Measurements from ENCODE around the gene VPS37B.

Gene VPS37B

GRCh38 chr12:122840580-122841513, 55.1 kb downstream of the VPS37B start:
- TF ChIP-seq, protein P1, sequence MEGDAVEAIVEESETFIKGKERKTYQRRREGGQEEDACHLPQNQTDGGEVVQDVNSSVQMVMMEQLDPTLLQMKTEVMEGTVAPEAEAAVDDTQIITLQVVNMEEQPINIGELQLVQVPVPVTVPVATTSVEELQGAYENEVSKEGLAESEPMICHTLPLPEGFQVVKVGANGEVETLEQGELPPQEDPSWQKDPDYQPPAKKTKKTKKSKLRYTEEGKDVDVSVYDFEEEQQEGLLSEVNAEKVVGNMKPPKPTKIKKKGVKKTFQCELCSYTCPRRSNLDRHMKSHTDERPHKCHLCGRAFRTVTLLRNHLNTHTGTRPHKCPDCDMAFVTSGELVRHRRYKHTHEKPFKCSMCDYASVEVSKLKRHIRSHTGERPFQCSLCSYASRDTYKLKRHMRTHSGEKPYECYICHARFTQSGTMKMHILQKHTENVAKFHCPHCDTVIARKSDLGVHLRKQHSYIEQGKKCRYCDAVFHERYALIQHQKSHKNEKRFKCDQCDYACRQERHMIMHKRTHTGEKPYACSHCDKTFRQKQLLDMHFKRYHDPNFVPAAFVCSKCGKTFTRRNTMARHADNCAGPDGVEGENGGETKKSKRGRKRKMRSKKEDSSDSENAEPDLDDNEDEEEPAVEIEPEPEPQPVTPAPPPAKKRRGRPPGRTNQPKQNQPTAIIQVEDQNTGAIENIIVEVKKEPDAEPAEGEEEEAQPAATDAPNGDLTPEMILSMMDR (IDR thresholded peaks at IDR 0.05; ENCODE audit: extremely low read depth, insufficient read depth, missing control alignments): no peak
- in situ Hi-C loops (cut with MboI; ENCODE audit: low pct_unique_long_range_greater_than_20kb, low sequenced_read_pairs, unreplicated experiment): loop anchor here (25.0 kb wide), 1 partner anchor 396 kb away; the partner anchor contains the start of genes MPHOSPH9 and MTRFR
- DNase-seq (ENCODE audit: low spot score): no peak

DNA sequence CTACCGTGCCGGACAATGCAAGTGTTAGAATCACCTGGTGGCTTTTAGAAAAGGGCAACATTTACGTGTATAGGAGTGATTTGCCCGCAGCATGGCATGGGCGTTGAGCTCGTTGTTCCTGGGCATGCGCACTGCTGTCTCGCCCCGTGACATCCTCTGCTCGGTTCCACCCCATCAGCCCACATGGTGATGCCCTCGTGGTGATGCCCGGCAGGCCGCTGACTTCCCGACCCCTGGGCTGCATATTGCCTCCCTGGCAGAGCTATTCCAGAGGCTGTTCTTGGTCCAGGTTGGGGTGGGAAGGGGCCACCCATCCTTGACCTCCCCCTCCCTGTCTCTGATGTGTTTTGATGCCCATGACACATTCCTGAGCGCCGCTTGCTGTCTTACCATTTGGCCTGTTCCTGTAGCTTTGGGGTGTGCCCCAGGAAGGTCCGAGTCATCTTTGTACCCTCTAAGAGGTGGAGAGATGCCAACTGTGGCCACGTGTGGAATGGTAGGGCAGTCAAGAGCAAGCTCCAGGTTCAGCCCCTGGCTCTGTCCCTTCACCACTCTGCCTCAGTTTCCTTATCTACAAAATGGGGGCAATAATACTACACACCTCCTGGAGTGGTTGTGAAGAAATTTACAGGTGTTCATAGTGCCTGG, 55.9 kb downstream of the VPS37B start:
- DNase-seq (ENCODE audit: low spot score): no peak
- in situ Hi-C loops (cut with MboI; ENCODE audit: low pct_unique_long_range_greater_than_20kb, low sequenced_read_pairs, unreplicated experiment): loop anchor here (25.0 kb wide), 1 partner anchor 397 kb away; the partner anchor contains the start of genes MPHOSPH9 and MTRFR

GRCh38 chr12:122838841-122839240, 57.1 kb downstream of the VPS37B start:
- TF ChIP-seq, protein P1 (IDR thresholded peaks at IDR 0.05; ENCODE audit: extremely low read depth, insufficient read depth, missing control alignments): no peak
- DNase-seq (ENCODE audit: low spot score): no peak
- in situ Hi-C loops (cut with MboI; ENCODE audit: low pct_unique_long_range_greater_than_20kb, low sequenced_read_pairs, unreplicated experiment): loop anchor here (25.0 kb wide), 1 partner anchor 398 kb away; the partner anchor contains the start of genes MPHOSPH9 and MTRFR

More for the DNA sequence above, 55.9 kb downstream of the VPS37B start:
- TF ChIP-seq, protein P1 (IDR thresholded peaks at IDR 0.05; ENCODE audit: extremely low read depth, insufficient read depth, missing control alignments): no peak

DNA sequence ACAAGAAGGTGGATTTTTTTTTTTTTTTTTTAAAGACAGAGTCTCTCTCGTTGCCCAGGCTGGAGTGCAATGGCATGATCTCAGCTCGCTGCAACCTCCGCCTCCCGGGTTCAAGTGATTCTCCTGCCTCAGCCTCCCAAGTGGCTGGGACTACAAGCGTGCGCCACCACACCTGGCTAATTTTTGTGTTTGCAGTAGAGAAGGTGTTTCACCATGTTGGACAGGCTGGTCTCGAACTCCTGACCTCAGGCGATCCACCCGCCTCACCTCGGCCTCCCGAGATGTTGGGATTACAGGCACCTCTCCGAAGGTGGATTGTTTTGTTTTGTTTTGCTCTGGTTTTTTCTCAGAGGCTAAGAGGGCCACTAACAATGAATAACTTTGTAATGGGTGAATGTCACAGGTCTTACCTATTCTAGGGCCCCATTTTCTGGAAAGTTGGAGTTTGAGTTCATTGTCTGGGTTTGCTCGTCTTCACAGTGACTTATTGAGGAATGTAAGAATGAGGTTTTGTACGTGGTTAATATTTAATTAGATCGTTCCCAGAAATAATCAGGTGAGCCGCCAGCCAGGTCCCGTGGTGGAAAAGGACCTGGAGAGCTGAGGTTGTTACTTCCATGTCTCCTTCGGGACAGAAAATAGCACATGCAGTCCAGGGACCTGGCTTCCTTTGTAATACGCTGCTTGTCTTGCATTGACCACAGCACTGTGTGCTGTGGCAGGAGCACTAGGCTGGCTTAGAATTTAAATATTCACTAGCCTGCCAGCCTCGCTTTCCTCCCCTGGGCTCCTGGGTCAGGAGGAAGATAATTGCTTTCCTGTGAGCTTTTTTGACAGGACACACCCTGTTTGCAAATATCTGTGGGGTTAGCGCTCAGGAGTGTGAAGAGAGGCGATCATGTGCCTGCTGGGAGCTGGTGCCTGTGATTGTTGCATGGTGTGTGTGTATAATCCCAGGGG, 58.3 kb downstream of the VPS37B start:
- no peak for DNase-seq (ENCODE audit: low spot score)
- in situ Hi-C loops (cut with MboI; ENCODE audit: low pct_unique_long_range_greater_than_20kb, low sequenced_read_pairs, unreplicated experiment): loop anchor here (25.0 kb wide), 1 partner anchor 400 kb away; the partner anchor contains the start of genes MPHOSPH9 and MTRFR
- TF ChIP-seq, protein P1 (IDR thresholded peaks at IDR 0.05; ENCODE audit: extremely low read depth, insufficient read depth, missing control alignments): no peak

DNA sequence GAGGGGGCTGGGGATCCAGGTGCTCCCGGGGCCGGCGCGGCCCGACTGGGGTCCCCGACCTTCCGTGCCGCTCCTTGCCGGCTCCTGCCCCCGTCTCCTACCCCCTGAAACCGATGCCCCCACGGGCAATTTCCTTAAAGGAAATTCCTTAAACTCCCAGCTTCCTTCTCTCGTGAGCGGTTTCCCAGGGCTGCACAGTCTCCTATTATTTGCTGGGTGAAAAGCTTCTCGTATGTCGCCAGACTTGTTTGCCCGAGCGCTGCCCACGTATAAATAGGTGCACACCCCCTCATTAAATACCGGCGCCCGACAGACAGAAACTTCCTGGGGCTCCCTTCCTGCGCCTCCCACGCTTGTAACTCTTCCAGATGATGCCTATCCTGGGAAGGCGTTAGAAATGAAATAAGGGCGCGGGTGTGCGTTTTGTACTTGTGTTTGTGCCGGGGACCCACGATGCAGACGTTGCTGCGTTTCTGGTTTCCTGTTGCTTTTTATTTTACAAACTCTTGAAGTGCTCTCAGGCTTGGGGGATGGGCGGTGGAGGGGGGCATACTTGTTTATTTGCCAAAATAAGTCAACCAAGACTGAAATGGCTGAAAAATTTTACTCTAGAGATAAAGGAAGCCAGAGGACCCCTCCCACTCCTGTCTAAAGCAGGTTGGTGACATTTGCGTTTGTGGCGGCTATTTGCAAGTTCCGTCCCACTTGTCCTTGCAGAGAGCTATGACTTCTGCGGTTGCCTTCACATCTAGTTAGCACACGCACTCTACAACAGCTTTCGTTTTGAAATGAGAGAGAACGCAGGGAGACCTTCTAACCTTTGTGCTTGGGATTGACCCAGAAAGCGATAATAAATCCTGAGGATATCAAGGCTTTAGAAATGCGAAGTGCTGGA, 59.6 kb downstream of the VPS37B start:
- TF ChIP-seq, protein P1 (IDR thresholded peaks at IDR 0.05; ENCODE audit: extremely low read depth, insufficient read depth, missing control alignments): no peak
- in situ Hi-C loops (cut with MboI; ENCODE audit: low pct_unique_long_range_greater_than_20kb, low sequenced_read_pairs, unreplicated experiment): loop anchor here (25.0 kb wide), 1 partner anchor 401 kb away; the partner anchor contains the start of genes MPHOSPH9 and MTRFR
- DNase-seq (ENCODE audit: low spot score): peak; percentile 89
